ENCODE measurements around the gene ZNF638. TPM values are rescaled to one million over a fixed set of nuclear protein-coding genes. Genes with fewer than 3 reads are reported as not detected.
A peak's percentile ranks its signal among the peaks of the same experiment; 100 is the strongest.

Gene ZNF638
- total and polyA plus RNA-seq, 9 of the 15 experiments (the other 6 are each of a cell fraction or from before 2014, with no cell fraction given), result 53.3 to 165 (median 98.8) TPM

GRCh38 chr2:71457123-71457915 lies 125.7 kb downstream of the ZNF638 start:
- peak overlapping the region in 1 of 2 experiments; percentile 61; a peak in 1 of 4 replicates for H3K9ac ChIP-seq (ENCODE audit: insufficient read depth in 1 of 2, low read depth in 2 of 2, low read length in 2 of 2)
- intact Hi-C loops (cut with micrococcal nuclease) (no loop called here), in situ Hi-C loops (cut with MboI) (no loop called here)
- no peaks in the 10 kb centered on the region for H3K79me2 ChIP-seq (ENCODE audit: control insufficient read depth, insufficient read depth, low read length)
- no peaks in the 10 kb centered on the region for H3K9me1 ChIP-seq (ENCODE audit: control insufficient read depth, insufficient read depth, low read length)
- no TSS peak for BruUV-seq (replicated peaks)
- peak; percentile 34 to 55 (median 44) for DNase-seq (ENCODE audit: extremely low read depth in 1 of 4, low spot score in 3 of 4)
- ChIA-PET POLR2A (interaction anchor here (0.6 to 1.2 kb wide), 3 partner anchors 11 to 164 kb away, joined by 3 to 5 read pairs (median 3); no protein-coding TSS in a partner anchor), CTCF (ENCODE audit: low intra/inter-chr PET ratio) (no interaction called here)
- no peak for FAIRE-seq
- H3K4me2 ChIP-seq (ENCODE audit: insufficient read depth, low read length), result peak overlapping the region; percentile 19; the same call in 1 of the 2 replicates
- no peaks in the 10 kb centered on the region for H3K36me3 ChIP-seq (ENCODE audit: control insufficient read depth, insufficient read depth, low read length)
- H3K27me3 ChIP-seq (ENCODE audit: control insufficient read depth in 2 of 2, insufficient read depth in 2 of 2, low read length in 2 of 2), result no peaks in the 10 kb centered on the region
- H3K4me1 ChIP-seq (replicated peaks in 1 of 2; ENCODE audit: control insufficient read depth in 2 of 2, insufficient read depth in 2 of 2, low read length in 2 of 2), result peaks cover 23 to 33% of the 10 kb centered on the region in 2 experiments
- no peak for ATAC-seq
- TF ChIP-seq CBFA2T2 (conservative IDR thresholded peaks at IDR 0.05), result peak; percentile 47
- TF ChIP-seq ZNF140 (CRISPR knock-in tag; IDR thresholded peaks at IDR 0.05), result no peak
- peak; percentile 82 for TF ChIP-seq RBM25 (IDR thresholded peaks at IDR 0.05; ENCODE audit: low read depth, low read length, severe bottlenecking)
- TF ChIP-seq CBFA2T3 (IDR thresholded peaks at IDR 0.05), result peak; percentile 74
- no peak for TF ChIP-seq ESRRA (IDR thresholded peaks at IDR 0.05; ENCODE audit: borderline replicate concordance, low read depth)
- TF ChIP-seq TAL1 (IDR thresholded peaks at IDR 0.05), result peak; percentile 15; the same call in 1 of the 2 replicates
- no peaks in the 10 kb centered on the region for H3K9me3 ChIP-seq (replicated peaks; ENCODE audit: control insufficient read depth, insufficient read depth, low read depth, low read length)
- H4K20me1 ChIP-seq (replicated peaks; ENCODE audit: control insufficient read depth, insufficient read depth, low read length), result no peaks in the 10 kb centered on the region; the same call in 1 of the 2 replicates
- no peak overlapping the region for H2AFZ ChIP-seq (ENCODE audit: low read depth, low read length)
- no peak overlapping the region for H3K27ac ChIP-seq (ENCODE audit: extremely low read depth, low read depth, low read length)
- no peak overlapping the region for H3K4me3 ChIP-seq
- WGBS (ENCODE audit: insufficient coverage, low coverage, missing lambda C conversion rate), result 29% methylated on average over 9 of the region's 9 CpGs

Data from K562 (cell line).